NB4 (cell line): ENCODE measurements around the gene CTIF.

Source experiments
- DNase-seq: peaks from one replicate; pipeline ENCODE4 v3.0.0; 2010; ENCODE audit warnings: low read depth
- H3K4me3 ChIP-seq: one replicate; pipeline ENCODE4 v1.5.1; 2011; ENCODE audit warnings: mild to moderate bottlenecking, low read depth, low read length, moderate library complexity
- CTCF ChIP-seq: IDR thresholded peaks from one replicate; pipeline ENCODE4 v1.5.1; 2012; ENCODE audit warnings: low read depth, low read length
- MYC ChIP-seq: IDR thresholded peaks from 2 replicates; pipeline ENCODE4 v1.6.1; 2011; ENCODE audit warnings: low read depth, low read length
- POLR2A ChIP-seq: IDR thresholded peaks from 2 replicates; pipeline ENCODE4 v1.6.1; 2011; ENCODE audit warnings: mild to moderate bottlenecking; ENCODE audit not compliant: insufficient read length; ENCODE audit errors: extremely low read depth
- TF ChIP-seq, protein P1 (sequence below): IDR thresholded peaks from 2 replicates; pipeline ENCODE4 v1.6.1; 2011; ENCODE audit warnings: low read depth, low read length

The CTIF gene

GRCh38 chr18:48860269-48861180 lies 321.7 kb downstream of the CTIF start:
- no peak overlapping the region for H3K4me3 ChIP-seq
- no peak for DNase-seq
- no peak for TF ChIP-seq CTCF
- TF ChIP-seq, protein P1, sequence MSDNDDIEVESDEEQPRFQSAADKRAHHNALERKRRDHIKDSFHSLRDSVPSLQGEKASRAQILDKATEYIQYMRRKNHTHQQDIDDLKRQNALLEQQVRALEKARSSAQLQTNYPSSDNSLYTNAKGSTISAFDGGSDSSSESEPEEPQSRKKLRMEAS = no peak
- TF ChIP-seq POLR2A = no peak

GRCh38 chr18:48861181-48861708 lies 322.4 kb downstream of the CTIF start:
- TF ChIP-seq CTCF (no peak), MYC (no peak), POLR2A (no peak)
- TF ChIP-seq, protein P1 = no peak
- DNase-seq = no peak
- no peak overlapping the region for H3K4me3 ChIP-seq

GRCh38 chr18:48862132-48862531 lies 323.3 kb downstream of the CTIF start:
- no peak for DNase-seq
- no peak for TF ChIP-seq POLR2A
- TF ChIP-seq MYC = no peak
- TF ChIP-seq, protein P1 = no peak
- no peak for TF ChIP-seq CTCF
- H3K4me3 ChIP-seq = no peak overlapping the region

DNA sequence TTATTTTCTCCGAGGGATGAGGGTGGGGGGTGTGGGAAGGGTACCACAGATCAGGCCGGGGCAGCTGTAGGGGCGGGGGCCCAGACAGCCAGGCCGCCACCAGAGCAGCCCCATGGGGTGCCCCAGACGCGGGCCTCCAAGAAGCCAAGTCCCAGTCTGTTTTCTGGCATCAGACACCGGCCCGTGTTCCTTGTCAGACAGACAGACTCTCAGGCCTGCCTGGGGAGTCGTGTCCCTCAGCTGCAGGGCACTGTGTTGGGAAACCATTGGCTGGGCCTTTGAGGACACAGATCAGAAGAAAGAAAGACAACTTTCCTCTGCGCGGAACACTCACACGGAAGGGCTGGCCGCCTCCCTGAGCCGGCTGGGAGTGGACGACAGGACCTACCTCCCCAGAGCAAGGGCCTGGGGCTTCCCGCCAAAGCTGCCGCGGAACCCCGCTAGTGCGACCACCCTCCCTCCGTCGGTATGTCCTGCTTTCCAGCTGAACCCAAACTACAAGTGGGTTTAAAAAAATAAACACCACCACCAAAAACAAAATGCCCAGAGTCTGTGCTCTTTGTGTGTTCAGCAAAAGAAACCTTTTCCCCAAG lies 323.9 kb downstream of the CTIF start:
- TF ChIP-seq POLR2A (no peak), CTCF (no peak), MYC (no peak)
- TF ChIP-seq, protein P1 = no peak
- DNase-seq = no peak
- no peak overlapping the region for H3K4me3 ChIP-seq

GRCh38 chr18:48863432-48864065 lies 324.7 kb downstream of the CTIF start:
- H3K4me3 ChIP-seq = no peak overlapping the region
- TF ChIP-seq POLR2A = no peak
- TF ChIP-seq MYC = no peak
- TF ChIP-seq CTCF = no peak
- TF ChIP-seq, protein P1 = no peak
- DNase-seq = no peak
